ENCODE measurements around the gene THRB.

GRCh38 chr3:24255414-24255813, 239.2 kb downstream of the THRB start:
- TF ChIP-seq POLR2A (IDR thresholded peaks at IDR 0.05) (no peak), CTCF (IDR thresholded peaks at IDR 0.05) (no peak), POLR2AphosphoS5 (IDR thresholded peaks at IDR 0.05) (no peak)

All from upper lobe of left lung (tissue), 4 donors.